ENCODE data around the gene ATP8B4. TPM values are rescaled to one million over a fixed set of nuclear protein-coding genes. Genes with fewer than 3 reads are reported as not detected.

ATP8B4 gene
- total RNA-seq, 2 experiments from 2014 or later = 3.4 to 3.5 TPM

DNA sequence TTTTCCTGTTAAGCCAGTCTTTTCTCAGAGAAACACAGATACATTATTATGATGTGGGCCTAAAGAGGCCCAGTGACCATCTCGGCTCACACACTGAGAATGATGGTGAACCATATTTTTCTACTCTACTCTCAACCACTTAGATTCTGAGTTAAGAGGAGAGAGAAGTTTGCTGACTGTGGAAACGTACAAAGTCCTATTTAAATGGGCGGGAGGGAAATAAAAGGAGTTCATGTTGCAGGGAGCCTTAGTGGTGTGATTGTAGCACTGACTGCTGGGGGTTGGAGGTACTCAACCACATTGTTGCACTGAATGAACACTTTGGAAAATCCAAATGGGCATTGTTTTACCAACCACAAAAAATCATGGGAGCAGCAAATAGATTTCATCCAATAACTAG lies 51.0 kb downstream of the ATP8B4 start:
- Mint-ChIP-seq H3K27ac (no peak overlapping the region), H3K4me1 (peaks cover 11% of the 10 kb centered on the region), H3K4me3 (no peak overlapping the region), H3K27me3 (peaks cover 22% of the 10 kb centered on the region), H3K9me3 (no peaks in the 10 kb centered on the region), H3K36me3 (peaks cover 4% of the 10 kb centered on the region)
- no peak for DNase-seq

DNA sequence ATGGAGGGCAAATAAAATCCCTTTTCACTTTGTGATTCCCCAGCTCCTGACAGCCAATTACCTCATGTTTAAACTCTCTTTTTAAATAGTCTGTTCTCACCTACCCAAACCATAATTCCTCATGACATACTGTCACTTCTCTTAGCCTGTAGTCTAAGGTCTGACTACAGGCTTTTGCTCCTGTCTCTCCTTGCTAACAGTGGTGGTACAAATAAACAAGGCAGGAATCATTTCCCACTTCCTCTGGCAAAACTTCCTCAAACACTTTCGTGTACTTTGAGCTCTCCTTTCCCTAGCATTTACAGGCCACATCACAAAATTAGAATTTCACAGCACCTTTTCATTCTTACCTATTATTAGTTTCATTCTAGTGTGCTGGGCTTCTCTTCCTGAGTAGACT lies 51.8 kb downstream of the ATP8B4 start:
- Mint-ChIP-seq H3K27ac (no peak overlapping the region), H3K4me3 (no peak overlapping the region), H3K36me3 (peaks cover 4% of the 10 kb centered on the region), H3K4me1 (peaks cover 11% of the 10 kb centered on the region), H3K27me3 (peaks cover 22% of the 10 kb centered on the region), H3K9me3 (no peaks in the 10 kb centered on the region)
- DNase-seq = no peak

DNA sequence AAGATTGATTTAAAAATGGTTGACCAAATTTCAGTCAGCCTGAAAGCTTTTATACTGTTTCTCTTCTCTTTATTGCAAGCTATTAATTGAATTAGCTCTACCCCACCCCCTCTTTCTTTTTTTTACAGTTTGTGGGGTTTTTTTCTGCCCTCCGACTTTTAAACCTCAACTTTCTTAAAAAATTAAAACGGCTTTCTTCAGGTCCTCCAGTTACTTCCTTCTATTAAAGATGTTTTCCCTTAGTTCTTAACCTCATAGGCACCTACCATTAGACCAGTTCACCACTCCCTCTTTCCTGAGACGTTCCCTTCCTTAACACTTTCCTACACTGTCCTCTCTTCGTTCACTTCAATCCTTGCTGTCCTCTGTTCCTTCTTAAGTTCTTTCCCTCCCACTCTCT lies 52.4 kb downstream of the ATP8B4 start:
- no peaks in the 10 kb centered on the region for H3K9me3 Mint-ChIP-seq
- peaks cover 4% of the 10 kb centered on the region for H3K36me3 Mint-ChIP-seq
- H3K4me3 Mint-ChIP-seq = no peak overlapping the region
- H3K27me3 Mint-ChIP-seq = peaks cover 24% of the 10 kb centered on the region
- H3K4me1 Mint-ChIP-seq = peaks cover 11% of the 10 kb centered on the region
- no peak for DNase-seq
- H3K27ac Mint-ChIP-seq = no peak overlapping the region

DNA sequence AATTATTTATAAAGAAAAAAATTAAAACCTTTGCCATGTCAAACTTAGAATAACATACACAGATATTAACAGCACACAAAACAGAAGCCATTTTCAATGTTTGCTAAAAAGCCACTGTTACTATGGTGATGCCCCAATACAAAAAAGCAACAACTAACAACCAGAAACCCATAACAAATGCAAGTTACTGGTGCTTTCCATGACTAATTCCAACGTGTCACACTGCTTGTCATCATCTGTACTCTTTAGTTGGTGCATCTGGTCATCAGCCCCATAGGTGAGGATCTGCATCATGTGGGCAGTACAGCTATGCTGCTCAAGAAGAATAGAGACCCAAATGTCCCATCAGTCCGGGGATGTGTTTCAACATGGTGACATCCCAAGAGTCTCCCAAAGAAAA lies 52.8 kb downstream of the ATP8B4 start:
- Mint-ChIP-seq H3K9me3 (no peaks in the 10 kb centered on the region), H3K4me3 (no peak overlapping the region), H3K36me3 (peaks cover 4% of the 10 kb centered on the region), H3K27ac (peak overlapping the region; percentile 6), H3K27me3 (peaks cover 26% of the 10 kb centered on the region), H3K4me1 (peaks cover 11% of the 10 kb centered on the region)
- DNase-seq = peak; percentile 17

DNA sequence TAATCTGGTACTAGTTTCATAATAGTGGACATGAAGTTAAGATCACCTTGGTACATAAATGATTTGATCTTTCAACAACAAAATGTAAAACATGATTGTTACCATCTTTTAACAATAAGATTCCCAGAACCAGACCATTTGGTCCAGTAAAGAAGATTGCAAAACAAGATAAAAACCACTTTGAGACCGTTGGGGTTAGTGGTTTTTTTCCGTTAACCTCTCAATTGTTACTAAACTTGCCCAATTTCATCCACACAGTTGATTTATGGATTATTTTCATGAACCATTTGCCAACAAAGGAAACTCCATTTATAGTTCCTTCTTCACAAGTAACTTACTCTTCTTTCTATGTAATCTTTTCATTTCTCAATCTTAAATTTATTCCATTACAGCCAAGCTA lies 53.8 kb downstream of the ATP8B4 start:
- Mint-ChIP-seq H3K9me3 (no peaks in the 10 kb centered on the region), H3K4me3 (no peak overlapping the region), H3K36me3 (peaks cover 4% of the 10 kb centered on the region), H3K4me1 (peaks cover 11% of the 10 kb centered on the region), H3K27me3 (peaks cover 22% of the 10 kb centered on the region), H3K27ac (no peak overlapping the region)
- no peak for DNase-seq

DNA sequence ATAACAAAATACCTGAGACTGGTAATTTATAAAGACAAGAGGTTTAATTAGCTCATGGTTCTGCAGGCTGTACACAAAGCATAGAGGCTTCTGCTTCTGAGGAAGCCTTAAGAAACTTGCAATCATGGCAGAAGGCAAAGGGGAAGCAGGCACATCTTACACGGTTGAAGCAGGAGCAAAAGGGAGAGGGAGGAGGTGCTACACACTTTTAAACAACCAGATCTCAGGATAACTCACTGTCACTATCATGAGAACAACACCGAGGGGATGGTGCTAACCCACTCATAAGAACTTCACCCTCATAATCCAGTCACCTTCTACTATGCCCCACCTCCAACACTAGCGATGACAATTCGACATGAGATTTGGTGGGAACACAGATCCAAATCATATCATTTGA lies 54.4 kb downstream of the ATP8B4 start:
- H3K27ac Mint-ChIP-seq = no peak overlapping the region
- H3K9me3 Mint-ChIP-seq = no peaks in the 10 kb centered on the region
- H3K4me1 Mint-ChIP-seq = peaks cover 11% of the 10 kb centered on the region
- peaks cover 4% of the 10 kb centered on the region for H3K36me3 Mint-ChIP-seq
- no peak overlapping the region for H3K4me3 Mint-ChIP-seq
- peaks cover 22% of the 10 kb centered on the region for H3K27me3 Mint-ChIP-seq
- DNase-seq = no peak

DNA sequence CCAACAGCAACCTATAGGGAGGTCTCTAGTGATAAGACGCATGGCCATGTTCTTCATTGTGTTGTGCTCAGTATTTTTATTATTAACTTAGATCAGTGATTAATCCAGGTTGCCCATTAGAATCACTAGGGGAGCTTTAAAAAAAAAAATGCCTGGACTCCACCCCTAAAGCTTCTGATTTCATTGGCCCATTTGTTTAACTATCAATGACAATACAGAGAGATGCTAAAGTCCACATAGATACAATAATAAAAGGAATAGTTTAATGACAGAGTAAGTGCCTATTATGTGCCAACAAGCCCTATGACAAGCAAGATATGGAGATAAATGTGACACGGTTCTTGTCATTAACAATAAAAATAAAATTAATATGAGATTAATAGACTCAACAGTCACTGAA lies 55.8 kb downstream of the ATP8B4 start:
- Mint-ChIP-seq H3K27me3 (peaks cover 26% of the 10 kb centered on the region), H3K4me3 (no peak overlapping the region), H3K27ac (no peak overlapping the region), H3K4me1 (peaks cover 13% of the 10 kb centered on the region), H3K36me3 (peaks cover 4% of the 10 kb centered on the region), H3K9me3 (no peaks in the 10 kb centered on the region)
- no peak for DNase-seq

DNA sequence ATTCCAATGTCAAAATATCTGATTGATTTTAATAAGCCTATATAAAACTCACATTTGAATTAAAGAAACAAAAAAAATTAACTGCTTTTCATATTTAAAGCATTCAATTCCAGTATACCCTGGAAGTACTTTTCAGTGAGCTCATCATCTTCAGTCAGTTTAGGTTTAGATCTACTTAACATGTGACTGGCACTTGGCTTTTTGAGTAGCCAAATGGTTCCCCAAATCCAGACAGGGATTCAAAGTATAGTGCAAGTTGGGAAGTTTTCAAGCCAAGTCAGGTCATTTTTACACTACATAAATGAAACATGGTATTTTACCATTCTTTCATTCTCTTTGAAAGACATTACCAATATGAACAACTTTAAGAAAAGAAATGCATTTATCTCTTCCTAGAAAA lies 57.5 kb downstream of the ATP8B4 start:
- Mint-ChIP-seq H3K4me3 (no peak overlapping the region), H3K27ac (no peak overlapping the region), H3K27me3 (peaks cover 20% of the 10 kb centered on the region), H3K9me3 (no peaks in the 10 kb centered on the region), H3K36me3 (no peaks in the 10 kb centered on the region), H3K4me1 (peaks cover 6% of the 10 kb centered on the region)
- no peak for DNase-seq

DNA sequence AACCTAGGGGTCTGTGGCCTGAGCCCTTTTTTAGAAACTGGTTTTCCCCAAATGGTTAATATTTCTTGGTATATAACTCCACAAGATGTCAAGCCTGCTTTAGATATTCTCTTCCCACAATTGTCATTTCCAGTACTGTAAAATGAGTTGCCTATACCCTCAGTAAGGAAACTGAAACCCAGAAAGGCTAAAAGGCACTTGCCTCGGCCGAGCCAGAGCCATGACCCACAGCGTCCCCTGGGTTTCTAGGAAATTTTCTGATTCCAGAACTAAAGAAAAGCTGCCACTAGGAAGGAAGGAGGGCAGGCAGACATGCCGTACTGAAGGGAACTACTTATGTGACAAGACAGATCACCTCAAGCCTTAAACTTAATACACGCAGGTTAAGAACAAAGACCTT lies 59.1 kb downstream of the ATP8B4 start:
- DNase-seq = no peak
- H3K36me3 Mint-ChIP-seq = no peaks in the 10 kb centered on the region
- peaks cover 6% of the 10 kb centered on the region for H3K4me1 Mint-ChIP-seq
- no peaks in the 10 kb centered on the region for H3K9me3 Mint-ChIP-seq
- H3K27ac Mint-ChIP-seq = no peak overlapping the region
- no peak overlapping the region for H3K4me3 Mint-ChIP-seq
- H3K27me3 Mint-ChIP-seq = peaks cover 25% of the 10 kb centered on the region

DNA sequence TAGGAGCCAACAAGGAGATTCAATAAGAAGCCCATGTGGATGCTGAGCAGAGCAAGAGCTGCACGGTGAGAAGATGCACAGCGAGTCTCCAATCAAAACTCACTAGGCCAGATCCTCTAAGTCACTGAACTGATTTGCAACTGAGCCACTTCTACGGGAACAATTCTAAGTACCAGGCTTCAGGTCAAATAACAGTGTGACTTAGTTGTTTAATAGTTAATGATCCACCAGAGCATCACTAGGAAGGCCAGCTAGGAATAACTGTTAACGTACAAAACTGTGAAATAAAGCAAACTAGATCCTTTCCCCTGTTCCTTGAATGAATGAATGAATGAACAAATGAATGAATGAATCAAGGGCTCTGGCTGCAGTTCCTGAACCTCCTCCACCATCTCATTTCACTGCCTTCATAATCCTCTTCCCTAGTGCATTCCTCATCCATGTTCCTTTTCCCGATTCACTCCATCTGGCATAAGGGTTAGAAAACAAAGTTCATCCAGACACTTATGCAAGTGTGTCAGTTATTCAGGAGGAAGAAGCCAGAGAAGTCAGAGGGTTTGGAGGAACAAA lies 59.7 kb downstream of the ATP8B4 start:
- Mint-ChIP-seq H3K4me1 (peaks cover 2% of the 10 kb centered on the region), H3K9me3 (no peaks in the 10 kb centered on the region), H3K4me3 (no peak overlapping the region), H3K36me3 (no peaks in the 10 kb centered on the region), H3K27me3 (peaks cover 24% of the 10 kb centered on the region), H3K27ac (no peak overlapping the region)
- DNase-seq = no peak

DNA sequence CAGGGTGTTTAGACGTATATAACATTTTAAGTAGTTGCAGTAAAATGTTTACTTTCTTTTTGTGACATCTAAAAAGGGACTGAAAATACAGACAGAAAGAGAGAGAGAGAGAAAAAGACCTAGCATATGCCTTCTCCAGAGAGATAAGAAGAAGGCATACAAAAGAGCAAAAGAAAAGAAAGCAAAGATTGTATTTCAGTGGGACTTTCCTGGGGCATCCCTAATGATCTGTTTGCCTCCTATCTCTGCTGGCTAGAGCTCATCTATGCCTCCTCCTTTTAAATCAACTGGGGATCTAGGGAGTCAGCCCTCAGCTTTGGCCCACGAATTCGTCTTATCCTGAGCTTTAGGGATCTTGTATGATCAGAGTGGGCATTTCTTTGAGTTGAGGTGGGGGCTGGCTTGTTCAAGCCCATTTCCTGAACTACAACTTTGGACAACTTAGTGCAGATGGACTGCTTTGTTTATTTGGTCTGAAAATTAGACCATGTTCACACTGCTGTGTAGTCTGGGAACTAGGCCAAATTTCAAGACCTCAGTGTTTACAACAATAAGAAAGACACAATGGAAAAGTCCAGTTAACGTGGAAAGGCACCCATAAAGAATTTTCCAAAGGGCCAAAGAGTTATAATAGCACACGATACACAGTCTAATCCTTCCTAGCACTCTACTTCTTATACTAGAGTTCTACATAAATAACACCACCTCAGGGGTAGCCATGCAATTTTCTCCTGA lies 61.0 kb downstream of the ATP8B4 start:
- Mint-ChIP-seq H3K36me3 (no peaks in the 10 kb centered on the region), H3K9me3 (no peaks in the 10 kb centered on the region), H3K27ac (no peak overlapping the region), H3K4me3 (no peak overlapping the region), H3K27me3 (peaks cover 19% of the 10 kb centered on the region), H3K4me1 (peaks cover 2% of the 10 kb centered on the region)
- no peak for DNase-seq

DNA sequence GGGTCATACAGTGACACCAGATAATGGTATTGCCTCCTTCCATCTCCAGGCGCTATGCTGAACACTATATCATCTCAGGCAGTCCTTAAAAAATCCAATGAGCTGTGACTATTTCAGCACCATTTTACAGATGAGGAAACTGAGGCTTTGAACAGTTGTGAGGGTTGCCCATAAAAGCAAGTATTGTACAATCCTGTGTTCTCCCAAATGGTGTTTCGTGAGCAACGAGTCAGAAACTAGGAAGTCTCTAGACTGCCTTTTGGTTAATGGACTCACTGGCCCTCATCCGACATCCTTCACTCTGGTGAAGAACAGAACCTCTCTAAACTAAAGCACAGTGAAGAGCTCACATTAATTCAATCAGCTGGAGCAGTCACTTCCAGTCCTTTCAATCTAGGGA lies 61.8 kb downstream of the ATP8B4 start:
- no peaks in the 10 kb centered on the region for H3K9me3 Mint-ChIP-seq
- H3K4me3 Mint-ChIP-seq = no peak overlapping the region
- H3K4me1 Mint-ChIP-seq = peaks cover 2% of the 10 kb centered on the region
- no peaks in the 10 kb centered on the region for H3K36me3 Mint-ChIP-seq
- no peak overlapping the region for H3K27ac Mint-ChIP-seq
- no peak for DNase-seq
- peaks cover 19% of the 10 kb centered on the region for H3K27me3 Mint-ChIP-seq

DNA sequence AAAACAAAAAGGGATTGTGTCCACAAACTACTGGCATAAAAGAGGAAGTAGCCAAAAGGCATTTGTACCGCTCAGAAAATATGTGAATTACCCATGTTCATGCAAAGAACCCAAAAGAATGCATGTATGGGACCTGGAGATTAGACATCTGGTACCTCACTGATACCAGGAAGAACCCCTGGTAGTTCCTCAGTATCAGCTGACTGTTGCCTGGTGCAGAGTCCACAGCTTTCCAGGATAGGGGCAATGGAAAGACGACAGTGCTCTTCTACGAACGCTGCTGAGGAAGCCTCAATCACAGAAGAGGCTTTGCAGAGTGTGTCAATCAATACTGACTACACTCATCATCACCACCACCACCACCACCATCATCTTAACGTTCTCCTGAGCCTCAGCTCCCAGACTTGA lies 63.3 kb downstream of the ATP8B4 start:
- Mint-ChIP-seq H3K9me3 (no peaks in the 10 kb centered on the region), H3K27ac (no peak overlapping the region), H3K27me3 (peaks cover 14% of the 10 kb centered on the region), H3K4me3 (no peak overlapping the region), H3K4me1 (peaks cover 2% of the 10 kb centered on the region), H3K36me3 (no peaks in the 10 kb centered on the region)
- no peak for DNase-seq

DNA sequence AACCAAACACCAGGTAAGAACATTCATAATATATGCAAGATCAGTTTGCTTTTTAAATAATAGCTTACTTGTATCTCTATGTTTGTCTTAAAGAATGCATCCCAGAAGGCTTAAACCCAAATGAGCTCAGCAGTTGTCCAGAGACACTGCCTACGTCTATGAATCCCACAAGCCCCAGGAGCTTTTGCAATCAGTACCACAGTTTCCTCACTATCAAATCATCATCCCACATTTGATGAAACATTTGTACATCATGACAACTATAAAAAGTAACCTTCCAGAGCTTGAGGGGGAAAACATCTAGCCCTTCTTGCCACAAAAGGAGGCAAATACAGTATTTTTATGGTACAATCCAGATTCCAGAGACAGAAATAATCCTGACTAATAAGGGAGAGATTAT lies 63.7 kb downstream of the ATP8B4 start:
- no peak for DNase-seq
- Mint-ChIP-seq H3K27ac (no peak overlapping the region), H3K4me1 (peaks cover 2% of the 10 kb centered on the region), H3K27me3 (peaks cover 14% of the 10 kb centered on the region), H3K4me3 (no peak overlapping the region), H3K36me3 (no peaks in the 10 kb centered on the region), H3K9me3 (no peaks in the 10 kb centered on the region)

DNA sequence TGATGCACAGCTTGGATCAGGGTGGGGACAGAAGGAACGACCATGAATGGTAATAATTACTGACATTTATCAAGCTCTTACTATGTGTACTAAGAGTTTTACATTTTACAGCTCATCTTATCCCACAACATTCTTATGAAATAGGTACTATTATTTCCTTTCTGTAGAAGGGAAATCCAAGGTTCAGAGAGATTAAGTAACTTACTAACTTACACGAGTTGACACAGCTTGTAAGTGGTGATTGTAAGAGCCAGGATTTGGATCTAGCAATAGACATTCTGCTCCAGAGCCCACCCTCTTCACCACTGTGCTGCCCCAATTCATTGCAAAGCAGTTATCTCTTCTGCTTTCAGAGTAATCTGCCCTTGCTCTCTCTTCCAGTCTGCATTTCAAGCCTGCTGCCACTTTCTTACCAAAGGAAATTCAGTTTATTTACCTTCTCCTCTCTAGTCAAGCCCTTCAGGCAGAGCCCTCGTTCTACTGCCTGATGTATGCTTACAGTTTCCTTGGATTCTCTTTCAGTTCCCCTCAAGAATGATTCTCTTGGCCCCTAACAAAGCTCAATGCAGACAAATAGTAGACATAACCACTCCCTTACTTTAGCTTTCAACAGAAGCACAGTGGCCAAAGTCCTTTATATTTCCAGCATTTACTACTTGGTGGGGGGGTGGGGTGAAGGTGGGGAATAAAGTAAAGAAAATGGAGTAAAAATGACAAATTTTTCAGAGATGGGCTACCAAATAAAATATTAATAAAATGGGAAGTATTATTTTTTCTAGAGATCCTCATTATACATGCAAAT lies 65.8 kb downstream of the ATP8B4 start:
- H3K4me3 Mint-ChIP-seq = no peak overlapping the region
- H3K36me3 Mint-ChIP-seq = no peaks in the 10 kb centered on the region
- H3K9me3 Mint-ChIP-seq = no peaks in the 10 kb centered on the region
- H3K4me1 Mint-ChIP-seq = no peaks in the 10 kb centered on the region
- no peak overlapping the region for H3K27ac Mint-ChIP-seq
- peaks cover 11% of the 10 kb centered on the region for H3K27me3 Mint-ChIP-seq
- DNase-seq = no peak

All from activated naive CD8-positive, alpha-beta T cell treated with anti-CD3 and anti-CD28 coated beads for 36 hours (primary cell).